Activated effector memory CD4-positive, alpha-beta T cell treated with Interleukin-2 at 50 U/mL for 16 hours (primary cell): Measurements from ENCODE around the gene ERICH3.
"Not testable (repeated sequence)": the region's sequence is repeated elsewhere in the genome, so short reads cannot be mapped to it uniquely, and the experiment has no call there.

ENCODE experiments used
- DNase-seq: peaks from one replicate; pipeline ENCODE4 v3.0.0-alpha.2; 2020

The ERICH3 gene

DNA sequence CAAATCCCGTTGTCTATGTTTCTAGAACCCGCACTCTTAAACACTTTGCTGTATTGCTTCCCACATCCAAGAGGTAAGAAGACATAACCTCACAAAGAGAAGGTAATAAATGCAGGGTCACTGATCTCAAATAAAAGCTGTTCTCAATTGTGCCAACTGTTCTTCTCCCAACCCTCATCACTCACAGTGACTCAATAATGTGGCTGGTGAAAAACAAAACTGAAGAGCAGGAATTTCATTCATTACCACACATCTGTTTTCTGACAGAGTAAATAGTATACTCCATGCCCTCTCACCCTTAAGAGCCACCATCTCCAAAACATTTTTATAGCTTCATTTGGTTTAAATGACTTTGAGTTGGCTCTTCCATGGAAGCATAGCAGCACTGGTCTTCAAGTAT is 6.2 kb upstream of the ERICH3 start:
- no peak for DNase-seq

DNA sequence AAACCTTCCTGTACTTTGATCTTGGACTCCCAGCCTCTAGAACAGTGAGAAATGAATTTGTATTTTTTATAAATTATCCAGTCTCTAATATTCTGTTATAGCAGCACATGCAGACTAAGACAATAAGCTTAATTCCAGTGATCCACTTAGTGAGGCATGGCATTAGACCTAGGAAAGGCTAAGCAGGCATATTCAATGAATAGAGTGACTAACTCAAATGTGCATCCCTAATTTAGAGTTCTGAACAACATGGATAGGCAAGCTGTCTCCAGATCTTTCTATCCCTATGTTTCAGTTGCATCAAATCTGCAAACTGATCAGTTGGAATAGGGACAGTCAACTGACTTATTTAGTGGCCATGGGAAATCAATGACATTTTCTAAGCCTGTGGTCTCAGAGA is 4.3 kb upstream of the ERICH3 start:
- no peak for DNase-seq

DNA sequence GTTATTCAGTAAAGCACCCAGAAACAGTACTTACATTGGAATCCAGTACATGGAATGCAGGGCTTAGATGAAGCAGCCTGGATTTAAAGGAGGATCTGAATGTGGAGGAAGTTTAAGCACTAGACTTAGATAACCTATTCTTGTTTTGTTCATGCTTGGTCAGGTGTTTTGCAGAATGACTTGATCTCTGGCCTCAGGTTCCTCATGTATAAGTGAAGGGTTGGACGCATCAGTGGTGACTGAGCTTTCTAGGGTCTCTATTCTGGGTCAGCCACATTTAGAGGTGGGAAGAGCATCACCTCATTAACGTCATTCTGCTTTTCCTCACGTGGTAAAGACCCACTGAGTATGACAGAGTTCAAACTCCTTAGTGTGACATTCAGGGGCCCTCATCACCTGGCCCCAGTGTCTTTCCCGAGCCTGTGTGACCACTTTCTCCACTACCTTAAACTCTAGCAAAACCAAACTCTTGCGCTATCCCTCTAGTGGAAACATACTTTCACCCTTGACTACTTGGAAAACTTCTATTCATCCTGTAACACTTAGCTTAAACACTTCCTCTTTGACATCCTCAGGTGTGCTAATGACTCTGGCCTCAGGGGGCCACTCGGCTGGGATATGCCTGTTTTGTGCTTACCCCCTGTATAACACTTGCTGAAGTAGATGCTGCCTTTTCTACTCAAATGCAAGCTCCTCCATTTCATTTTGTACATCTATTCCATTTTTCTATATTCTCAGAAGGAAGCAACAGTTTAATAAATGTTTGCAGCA is 871 bp upstream of the ERICH3 start:
- DNase-seq: no peak

DNA sequence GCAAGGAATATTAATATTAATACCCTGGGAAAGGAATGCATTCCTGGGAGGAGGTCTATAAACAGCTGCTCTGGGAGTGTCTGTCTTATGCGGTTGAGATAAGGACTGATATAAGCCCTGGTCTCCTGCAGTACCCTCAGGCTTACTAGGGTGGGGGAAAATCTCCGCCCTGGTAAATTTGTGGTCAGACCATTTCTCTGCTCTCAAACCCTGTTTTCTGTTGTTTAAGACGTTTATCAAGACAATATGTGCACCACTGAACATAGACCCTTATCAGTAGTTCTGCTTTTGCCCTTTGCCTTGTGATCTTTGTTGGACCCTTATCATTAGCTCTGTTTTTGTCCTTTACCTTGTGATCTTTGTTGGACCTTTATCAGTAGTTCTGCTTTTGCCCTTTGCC is 2.7 kb downstream of the ERICH3 start:
- DNase-seq: not testable (repeated sequence)

DNA sequence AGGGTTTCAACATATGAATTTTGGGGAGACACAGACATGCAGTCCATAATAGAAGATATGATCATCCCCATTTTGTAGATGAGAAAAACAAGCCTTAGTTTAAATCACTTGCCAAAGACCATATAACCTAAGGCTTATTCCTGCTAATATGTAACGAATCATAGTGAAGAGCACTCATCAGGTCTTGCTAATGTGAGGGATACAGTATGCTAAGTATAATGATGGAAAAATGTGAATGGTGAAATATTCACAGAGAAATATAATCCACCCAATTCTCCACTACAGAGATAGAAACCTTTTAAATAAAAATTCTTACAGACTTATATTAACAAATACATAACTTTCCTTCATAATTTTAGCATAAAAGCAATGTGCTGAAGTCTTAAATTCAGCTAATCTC is 18.9 kb downstream of the ERICH3 start:
- no peak for DNase-seq

DNA sequence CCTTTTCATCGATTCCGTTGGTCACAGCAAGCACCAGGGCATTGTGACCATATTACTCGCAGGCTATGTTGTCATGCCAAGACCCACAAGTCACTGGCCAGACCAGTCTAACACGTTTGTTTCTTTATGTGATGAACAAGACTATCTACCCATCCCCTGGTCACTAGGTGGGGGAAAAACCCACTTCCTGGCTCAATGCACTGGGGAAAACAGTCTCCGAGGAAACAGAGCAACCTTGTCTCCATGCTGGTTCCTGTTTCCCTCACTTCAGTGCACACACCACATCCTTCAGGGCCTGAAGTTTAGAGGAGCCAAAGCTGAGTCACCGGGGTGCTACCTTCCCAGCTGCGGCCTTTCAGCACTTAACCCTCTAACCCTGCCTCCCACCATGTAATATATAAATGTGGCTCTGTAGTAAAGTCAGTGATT is 20.9 kb downstream of the ERICH3 start:
- no peak for DNase-seq

DNA sequence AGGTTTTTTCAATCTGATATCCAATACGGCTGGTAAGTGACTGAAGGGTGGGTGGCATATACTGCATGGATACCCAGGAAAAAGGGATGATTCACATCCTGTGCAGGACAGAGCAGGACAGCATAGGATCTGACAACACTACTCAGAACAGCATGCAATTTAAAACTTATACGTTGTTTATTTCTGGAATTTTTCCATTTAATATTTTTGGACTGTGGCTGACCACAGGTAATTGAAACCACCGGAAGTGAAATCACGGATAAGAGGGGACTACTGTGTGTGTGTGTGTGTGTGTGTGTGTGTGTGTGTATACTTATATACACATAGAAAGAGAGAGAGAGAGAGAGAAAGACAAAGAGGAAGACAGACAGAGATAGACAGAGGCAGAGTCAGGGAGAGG is 23.0 kb downstream of the ERICH3 start:
- no peak for DNase-seq

DNA sequence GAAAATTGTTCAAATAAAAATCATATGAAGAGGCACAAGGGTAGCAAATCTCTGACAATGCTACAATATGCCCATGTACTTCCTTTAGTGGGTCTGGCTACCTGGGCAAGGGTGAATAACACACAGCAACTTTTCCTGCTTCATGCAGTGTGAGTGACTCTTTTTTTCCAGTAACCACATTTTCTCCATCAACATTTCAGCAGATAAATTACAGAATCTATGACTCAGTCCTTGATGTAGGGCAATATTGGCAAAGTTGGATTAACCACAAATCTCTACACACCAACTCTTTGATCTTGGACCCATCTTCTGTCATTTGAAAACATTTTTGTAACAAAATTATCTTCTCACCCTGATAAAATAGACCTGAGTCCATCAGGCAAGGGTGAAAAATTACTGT is 31.7 kb downstream of the ERICH3 start:
- DNase-seq: no peak

DNA sequence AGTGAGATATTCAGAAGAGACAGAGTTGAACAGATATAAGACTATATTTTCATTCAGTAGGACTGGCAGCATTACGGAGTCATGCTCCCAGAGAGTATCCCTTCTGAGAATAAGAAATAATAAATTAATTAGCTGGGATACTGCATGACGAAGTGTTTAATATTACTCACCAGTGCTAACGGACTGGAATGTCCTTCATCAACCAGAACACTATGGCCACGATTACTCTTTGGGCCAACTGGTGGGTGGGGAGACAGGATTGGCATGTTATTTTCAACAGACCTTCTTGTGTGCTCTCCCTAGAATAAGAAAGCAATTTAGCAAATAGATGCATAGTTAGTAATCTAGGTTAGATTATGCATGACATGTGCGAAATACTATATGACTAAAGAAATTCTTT is 32.4 kb downstream of the ERICH3 start:
- DNase-seq: no peak

DNA sequence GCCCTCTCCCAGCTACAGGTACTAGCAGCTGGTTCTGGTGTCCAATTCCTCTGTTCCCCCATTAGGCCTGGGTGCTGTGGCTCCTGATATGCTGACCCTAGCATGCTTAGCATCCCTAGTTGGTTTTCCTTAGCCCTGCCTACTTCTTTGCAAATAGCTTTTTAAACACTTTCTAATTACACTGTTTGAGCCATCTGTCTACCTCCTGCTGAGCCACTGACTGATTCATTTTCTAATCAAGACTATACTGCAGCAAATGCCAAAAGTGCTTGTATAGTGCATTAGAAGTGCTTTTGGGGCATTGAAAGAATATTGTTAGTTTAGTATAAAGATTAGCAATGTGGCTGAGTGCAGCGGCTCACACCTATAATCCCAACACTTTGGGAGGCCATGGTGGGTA is 36.3 kb downstream of the ERICH3 start:
- no peak for DNase-seq

DNA sequence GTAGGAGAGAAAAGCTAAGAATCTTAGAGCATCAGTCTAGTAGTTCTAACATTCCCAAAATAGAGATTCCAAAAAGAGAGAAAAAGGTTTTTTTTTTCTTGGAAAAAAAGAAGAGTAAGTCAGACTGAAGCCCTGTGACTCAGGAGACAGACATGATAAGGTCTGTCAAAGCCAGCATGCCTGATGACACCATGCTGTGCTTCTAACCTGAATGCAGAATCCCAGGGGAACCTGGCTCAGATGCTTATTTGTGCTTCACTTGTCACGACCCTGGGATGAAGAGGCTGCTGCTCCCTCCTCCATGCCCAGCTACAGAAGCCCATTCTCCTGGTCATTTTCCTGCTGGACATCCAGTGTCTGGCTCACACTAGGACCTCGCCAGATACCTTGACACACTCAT is 44.3 kb downstream of the ERICH3 start:
- no peak for DNase-seq

DNA sequence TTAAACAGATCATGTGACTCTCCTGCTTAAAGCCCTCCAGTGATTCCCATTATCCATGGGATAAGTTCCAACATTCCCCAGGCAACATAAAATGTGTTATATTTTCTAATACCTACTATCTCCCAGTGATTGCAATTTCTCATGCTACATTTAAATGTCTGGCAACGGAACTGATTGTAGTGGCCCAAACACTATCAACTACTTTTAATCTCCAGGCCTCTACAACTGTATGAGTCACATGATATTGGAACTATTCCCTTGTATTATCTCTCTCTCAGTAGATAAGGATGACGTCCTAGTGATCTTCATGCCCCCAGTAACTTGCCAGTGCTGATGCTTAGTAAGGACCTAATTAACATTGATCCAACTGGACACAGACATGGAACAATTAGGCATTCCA is 49.9 kb downstream of the ERICH3 start:
- DNase-seq: no peak

DNA sequence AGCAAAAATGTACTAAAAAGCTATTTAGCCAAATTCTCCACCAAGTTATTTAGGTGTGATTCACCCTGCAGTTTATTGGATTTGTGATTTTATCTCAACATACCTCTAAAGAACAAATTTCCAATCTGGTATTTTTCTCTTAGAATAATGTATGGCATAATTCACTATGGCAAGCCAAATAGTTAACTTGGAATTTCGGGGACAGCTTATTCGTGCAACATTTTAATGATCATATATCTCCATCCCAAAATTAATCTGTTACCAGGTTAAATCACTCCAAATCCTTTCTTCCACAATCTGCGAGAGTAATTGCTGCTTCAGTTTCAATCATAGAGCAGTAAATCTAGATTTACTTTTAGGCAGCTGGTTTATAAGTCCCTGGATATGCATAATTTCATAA is 53.4 kb downstream of the ERICH3 start:
- no peak for DNase-seq

DNA sequence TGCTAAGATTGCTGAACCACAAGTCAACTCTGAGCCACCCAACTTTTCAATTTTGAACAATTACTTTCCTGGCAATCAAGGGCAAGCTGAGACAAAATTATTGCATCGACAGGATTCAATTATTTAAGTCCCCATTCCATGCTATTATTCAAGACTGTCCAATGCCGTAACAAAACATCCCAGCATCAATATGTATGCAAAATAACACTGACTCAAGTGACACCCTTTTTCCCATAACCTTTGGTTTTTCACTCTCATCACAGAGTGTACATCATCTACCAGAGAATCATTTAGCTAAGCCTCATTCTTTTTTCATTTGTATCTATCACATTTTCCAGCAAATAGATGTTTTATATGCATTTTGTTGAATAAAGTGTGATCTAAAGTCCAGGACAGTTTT is 54.6 kb downstream of the ERICH3 start:
- DNase-seq: no peak

DNA sequence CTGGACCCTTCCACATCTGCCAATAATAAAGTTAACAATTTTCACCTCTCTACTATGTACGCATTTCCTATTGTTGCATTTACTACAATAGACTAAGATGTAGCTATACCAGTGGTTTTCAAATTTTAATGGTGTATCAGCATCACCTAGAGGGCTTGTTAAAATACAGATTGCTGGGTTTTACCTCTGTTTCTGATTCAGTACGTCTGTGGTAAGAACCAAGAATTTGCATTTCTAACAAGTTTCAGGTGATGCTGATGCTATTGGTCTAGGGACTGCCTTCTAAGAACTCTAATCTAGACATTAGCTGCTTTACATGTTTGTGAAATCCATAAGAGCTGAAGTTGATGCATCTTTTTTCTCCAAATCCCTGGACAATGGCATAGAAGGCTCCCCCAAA is 59.7 kb downstream of the ERICH3 start:
- no peak for DNase-seq

DNA sequence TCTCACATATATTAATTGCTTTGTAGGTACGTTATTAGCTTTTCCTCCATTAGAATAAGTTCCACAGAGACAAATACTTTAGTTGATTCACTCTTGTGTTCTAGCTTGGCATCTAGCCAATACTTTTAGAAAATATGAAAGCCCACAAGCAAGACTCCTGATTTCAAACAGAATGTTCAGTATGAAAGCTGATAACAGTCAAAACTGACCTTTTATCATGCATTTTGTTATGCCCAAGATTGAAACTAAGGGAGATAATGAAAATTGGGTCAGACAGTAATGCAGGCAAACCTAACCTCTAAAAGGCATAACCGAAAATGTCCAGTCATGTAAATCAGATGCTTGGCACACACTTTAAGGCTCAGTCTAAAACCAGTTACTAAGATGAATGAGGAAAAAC is 61.7 kb downstream of the ERICH3 start:
- DNase-seq: no peak

DNA sequence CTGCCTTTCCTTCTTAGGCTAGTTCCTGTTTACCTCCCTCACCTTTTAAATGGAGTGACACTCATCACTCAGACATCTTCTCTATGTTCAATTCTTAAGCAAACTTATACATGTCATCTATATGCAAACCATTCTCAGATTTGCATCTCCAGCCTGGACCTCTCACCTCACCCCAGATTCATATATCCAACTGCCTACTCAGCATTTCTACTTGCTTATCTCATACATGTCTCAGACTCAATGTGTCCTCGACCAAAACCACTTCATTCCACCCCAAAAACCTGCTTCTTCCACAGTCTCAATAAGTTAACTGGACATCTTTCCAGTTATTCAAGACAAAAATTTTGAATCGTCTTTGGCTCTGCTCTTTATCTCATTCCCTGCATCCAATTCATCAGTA is 62.6 kb downstream of the ERICH3 start:
- no peak for DNase-seq

DNA sequence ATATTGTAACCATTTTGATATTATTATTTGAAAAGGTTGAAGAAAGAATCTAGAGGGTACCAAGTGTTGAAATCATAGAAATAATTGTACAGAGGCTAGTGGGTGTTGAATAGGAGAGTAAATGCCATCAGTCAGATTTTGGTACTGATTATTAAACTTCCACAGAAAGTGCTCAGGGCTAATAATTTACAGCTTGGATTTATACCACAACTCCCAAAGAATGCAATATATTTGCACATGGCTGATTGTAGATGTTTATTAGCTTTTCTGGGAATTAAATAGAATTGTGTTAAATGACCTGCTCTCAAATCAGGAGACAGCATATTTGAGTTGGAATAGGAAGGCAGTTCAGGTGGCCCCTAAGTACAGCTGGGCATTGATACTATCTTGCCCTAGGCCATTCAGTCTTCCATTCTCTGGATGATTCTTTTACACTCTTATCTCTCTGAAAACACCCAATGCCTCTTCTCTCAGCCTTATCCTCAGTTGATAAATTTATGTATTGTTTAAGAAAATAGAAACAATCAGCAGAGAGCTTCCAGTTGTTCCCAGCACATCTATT is 63.7 kb downstream of the ERICH3 start:
- no peak for DNase-seq

DNA sequence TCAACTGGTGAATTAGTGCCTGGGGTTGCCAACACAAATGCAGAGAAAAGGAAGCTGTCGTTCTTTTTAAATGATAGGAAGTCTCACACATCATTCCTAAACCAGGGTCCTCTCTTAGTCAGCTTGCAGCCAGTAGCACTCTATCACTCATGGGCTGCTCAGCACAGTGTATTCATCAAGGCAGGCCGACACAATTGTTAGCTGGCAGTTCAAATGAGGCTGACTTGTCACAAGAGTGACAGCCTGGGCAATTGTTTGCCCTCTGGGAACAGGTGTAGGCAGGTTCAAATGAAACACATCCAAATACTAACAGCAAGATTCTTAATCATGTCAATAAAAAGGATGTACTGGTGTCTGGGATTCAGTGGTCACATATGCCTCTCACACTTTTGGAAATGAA is 76.9 kb downstream of the ERICH3 start:
- DNase-seq: no peak

DNA sequence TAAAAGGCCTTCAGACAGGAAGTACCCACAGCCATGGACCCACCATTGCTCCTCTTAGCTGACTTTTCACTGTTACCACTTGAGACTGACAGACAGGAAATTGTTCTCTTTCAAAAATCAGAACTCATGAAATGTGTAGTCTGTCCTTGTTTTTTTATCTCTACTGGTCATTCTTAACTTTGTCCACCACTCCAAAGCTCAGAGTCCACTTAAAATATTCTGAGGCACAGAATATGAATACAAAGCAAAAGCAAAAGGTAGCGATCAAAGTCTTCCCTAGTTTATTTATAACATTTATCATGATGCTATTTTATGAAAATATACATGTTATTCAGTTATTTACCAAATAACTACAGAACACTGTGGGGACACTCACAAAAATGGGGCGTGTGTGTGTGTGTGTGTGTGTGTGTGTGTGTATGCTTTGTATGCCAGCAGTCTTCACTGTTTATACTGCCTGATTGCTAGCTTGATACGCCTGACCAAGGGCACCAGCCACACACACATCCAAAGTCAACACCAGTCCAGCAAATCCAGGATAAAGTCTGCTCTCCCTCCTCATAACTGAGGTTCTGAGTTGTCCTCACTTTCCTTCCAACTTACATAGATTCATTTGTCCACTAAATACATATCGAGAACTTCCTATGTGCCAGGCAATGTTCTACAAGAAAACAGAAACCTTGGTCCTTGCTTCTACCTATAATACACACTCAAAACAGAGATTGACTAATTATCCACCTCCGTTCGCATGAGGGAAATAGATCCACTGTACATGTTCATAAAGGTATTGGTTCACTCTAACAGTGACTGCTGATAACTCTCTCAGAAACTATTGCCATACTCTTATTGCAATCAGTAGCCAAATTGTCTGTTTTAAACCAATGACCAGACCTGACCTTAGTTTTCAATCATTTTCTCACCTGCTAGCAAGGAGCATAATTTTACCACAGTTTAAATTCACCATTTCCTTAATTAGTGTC is 79.4 kb downstream of the ERICH3 start:
- no peak for DNase-seq

DNA sequence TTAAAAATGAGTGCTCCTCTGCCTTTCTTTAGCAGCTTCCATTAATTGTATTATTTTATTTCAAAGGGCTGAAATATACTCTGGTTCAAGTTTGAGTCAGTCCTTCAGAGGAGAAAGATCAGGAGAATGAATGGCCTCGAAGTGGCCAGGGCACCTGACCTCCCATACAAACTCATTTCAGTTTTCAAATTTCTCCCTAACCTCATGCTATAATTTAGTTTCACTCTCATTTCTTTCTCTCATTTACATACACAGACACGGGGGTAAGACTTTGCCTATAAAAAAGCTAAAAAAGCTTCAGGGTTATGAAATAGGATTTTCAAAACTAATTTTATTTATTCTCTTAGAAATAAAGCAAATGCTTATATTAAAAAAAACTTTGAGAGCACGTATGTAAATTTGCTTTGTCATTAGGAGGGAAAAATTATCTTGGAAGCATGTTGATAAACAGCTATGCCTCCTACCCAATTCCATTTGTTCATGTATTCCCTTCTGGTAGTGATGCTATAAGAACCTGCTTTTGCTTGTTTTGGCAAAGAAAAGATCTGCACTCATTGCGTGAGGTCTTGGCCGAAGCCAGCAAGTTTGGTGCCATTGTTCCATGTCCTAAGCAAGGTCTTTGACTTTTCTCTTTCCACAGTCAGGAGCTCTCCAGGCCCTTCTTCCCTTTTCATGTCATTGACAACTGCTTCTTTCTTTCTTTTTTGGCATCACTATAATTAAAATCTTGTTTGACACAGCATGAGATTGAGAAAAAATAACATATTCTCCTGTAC is 80.8 kb downstream of the ERICH3 start:
- no peak for DNase-seq

DNA sequence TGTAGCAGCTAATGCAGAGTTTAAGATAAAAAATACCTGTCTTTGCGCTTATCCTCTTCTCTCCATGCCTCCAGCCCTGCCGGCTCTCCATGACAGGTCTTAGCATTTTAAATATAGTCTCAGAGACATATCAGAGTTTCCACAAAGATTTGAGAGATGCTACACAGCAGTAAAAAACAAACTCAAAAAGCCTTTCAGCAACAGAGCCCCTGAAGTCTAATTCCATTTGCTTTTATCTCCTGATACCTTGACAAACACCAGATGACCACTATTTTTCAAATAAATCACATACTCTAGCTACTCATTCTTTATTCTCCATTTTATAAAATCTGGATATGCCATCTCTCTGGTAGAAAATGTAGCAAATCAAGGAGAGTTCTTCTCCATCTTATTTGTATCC is 81.6 kb downstream of the ERICH3 start:
- no peak for DNase-seq

DNA sequence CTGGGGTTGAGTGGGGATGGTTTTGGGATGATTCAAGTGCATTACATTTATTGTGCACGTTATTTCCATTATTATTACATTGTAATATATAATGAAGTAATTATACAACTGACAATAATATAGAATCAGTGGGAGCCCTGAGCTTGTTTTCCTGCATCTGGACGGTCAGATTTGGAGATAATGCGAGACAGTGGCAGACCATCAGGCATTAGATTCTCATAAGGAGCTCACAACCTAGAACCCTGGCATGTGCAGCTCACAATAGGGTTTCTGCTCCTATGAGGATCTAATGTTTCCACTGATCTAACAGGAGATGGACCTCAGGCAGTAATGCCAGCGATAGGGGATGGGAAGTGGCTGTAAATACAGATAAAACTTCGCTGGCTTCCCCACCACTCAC is 83.3 kb downstream of the ERICH3 start:
- no peak for DNase-seq
